Measurements from ENCODE around the gene TSEN54. TPM values are rescaled to one million over a fixed set of nuclear protein-coding genes. Genes with fewer than 3 reads are reported as not detected.

Gene TSEN54
- polyA plus RNA-seq, 2 donors = 25.1 to 31.5 TPM

DNA sequence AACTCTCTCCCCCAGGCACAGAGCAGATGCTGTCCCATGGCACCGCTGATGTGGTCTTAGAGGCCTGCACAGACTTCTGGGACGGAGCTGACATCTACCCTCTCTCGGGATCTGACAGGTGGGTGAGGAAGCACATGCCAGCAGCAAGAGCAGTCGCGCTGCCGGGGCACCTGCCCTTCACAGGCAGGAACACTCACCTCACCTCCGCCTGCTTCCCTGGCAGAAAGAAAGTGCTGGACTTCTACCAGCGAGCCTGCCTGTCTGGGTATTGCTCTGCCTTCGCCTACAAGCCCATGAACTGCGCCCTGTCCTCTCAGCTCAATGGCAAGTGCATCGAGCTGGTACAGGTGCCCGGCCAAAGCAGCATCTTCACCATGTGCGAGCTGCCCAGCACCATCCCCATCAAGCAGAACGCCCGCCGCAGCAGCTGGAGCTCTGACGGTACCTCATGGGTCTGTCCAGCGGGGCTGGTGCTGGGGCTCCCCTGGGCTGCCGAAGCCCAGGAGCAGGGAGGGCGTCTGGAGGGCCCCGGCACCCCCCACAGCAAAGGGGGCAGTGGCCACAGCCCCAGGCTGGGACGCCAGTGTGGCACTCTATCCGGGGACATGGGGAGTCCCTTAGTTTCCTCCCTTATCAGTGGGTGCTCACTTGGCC, 22.7 kb upstream of the TSEN54 start:
- Histone ChIP-seq H3K27ac (ENCODE audit: low read depth in 2 of 2, low read length in 1 of 2) (no peak overlapping the region), H3K4me3 (ENCODE audit: low read depth in 1 of 2, low read length in 2 of 2) (no peak overlapping the region), H3K27me3 (ENCODE audit: control insufficient read depth in 1 of 2, insufficient read depth in 2 of 2, low read length in 2 of 2) (no peaks in the 10 kb centered on the region), H3K36me3 (ENCODE audit: control insufficient read depth in 2 of 2, insufficient read depth in 2 of 2, low read length in 1 of 2) (peaks cover 18 to 58% of the 10 kb centered on the region in 2 donors), H3K4me1 (ENCODE audit: control insufficient read depth in 2 of 2, insufficient read depth in 2 of 2, low read length in 1 of 2) (peaks cover 0 to 2% of the 10 kb centered on the region in 2 donors), H3K9me3 (ENCODE audit: control insufficient read depth in 2 of 2, insufficient read depth in 1 of 2, low read depth in 1 of 2, low read length in 1 of 2) (no peaks in the 10 kb centered on the region)
- WGBS, 2 donors = 94 to 96% methylated on average over 22 to 23 of the region's 23 CpGs

DNA sequence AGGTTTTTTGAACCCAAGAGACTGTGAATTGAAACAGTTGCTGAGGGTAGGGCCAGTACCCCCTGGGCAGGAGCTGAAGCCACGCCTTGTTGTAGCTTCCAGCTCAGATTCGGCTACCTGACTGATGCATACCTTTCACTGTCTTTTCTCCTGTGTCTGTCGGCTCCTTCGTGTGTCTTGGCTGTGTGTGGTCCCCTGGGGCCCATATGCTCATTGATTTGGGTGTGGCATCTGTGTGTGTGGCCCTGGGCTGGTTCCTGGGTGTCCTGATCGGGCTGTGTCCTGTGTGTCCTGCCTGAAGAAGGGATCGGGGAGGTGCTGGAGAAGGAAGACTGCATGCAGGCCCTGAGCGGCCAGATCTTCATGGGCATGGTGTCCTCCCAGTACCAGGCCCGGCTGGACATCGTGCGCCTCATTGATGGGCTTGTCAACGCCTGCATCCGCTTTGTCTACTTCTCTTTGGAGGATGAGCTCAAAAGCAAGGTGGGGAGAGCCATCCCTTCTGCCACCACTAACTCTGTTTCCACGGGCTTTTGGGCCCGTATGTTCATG, 21.9 kb upstream of the TSEN54 start:
- peaks cover 18 to 60% of the 10 kb centered on the region in 2 donors for H3K36me3 ChIP-seq (ENCODE audit: control insufficient read depth in 2 of 2, insufficient read depth in 2 of 2, low read length in 1 of 2)
- no peak overlapping the region for H3K27ac ChIP-seq (ENCODE audit: low read depth in 2 of 2, low read length in 1 of 2)
- no peaks in the 10 kb centered on the region for H3K27me3 ChIP-seq (ENCODE audit: control insufficient read depth in 1 of 2, insufficient read depth in 2 of 2, low read length in 2 of 2)
- H3K9me3 ChIP-seq (ENCODE audit: control insufficient read depth in 2 of 2, insufficient read depth in 1 of 2, low read depth in 1 of 2, low read length in 1 of 2) = no peaks in the 10 kb centered on the region
- H3K4me3 ChIP-seq (ENCODE audit: low read depth in 1 of 2, low read length in 2 of 2) = no peak overlapping the region
- WGBS, 2 donors = 80 to 84% methylated on average over 14 of the region's 14 CpGs
- H3K4me1 ChIP-seq (ENCODE audit: control insufficient read depth in 2 of 2, insufficient read depth in 2 of 2, low read length in 1 of 2) = peaks cover 0 to 2% of the 10 kb centered on the region in 2 donors

DNA sequence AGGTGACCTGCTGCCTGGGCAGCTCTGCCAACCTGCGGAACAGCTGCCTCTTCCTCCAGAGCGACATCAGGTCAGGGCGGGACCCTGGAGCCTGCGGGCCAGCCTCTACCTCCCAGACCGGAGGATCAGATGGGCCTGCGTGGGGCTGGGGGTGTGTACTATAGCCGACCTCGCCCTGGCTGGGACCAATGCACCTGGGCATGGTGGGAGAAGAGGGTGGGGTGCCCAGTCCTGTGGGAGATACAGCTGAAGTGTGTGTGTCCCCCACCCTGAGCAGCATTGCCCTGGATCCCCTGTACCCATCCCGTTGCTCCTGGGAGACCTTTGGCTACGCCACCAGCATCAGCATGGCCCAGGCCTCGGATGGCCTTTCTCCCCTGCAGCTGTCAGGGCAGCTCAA, 20.3 kb upstream of the TSEN54 start:
- Histone ChIP-seq H3K4me3 (ENCODE audit: low read depth in 1 of 2, low read length in 2 of 2) (no peak overlapping the region), H3K27ac (ENCODE audit: low read depth in 2 of 2, low read length in 1 of 2) (no peak overlapping the region), H3K9me3 (ENCODE audit: control insufficient read depth in 2 of 2, insufficient read depth in 1 of 2, low read depth in 1 of 2, low read length in 1 of 2) (no peaks in the 10 kb centered on the region), H3K36me3 (ENCODE audit: control insufficient read depth in 2 of 2, insufficient read depth in 2 of 2, low read length in 1 of 2) (peaks cover 18 to 68% of the 10 kb centered on the region in 2 donors), H3K4me1 (ENCODE audit: control insufficient read depth in 2 of 2, insufficient read depth in 2 of 2, low read length in 1 of 2) (peaks cover 0 to 2% of the 10 kb centered on the region in 2 donors), H3K27me3 (ENCODE audit: control insufficient read depth in 1 of 2, insufficient read depth in 2 of 2, low read length in 2 of 2) (no peaks in the 10 kb centered on the region)
- 91 to 93% methylated on average over 11 of the region's 11 CpGs for WGBS, 2 donors

DNA sequence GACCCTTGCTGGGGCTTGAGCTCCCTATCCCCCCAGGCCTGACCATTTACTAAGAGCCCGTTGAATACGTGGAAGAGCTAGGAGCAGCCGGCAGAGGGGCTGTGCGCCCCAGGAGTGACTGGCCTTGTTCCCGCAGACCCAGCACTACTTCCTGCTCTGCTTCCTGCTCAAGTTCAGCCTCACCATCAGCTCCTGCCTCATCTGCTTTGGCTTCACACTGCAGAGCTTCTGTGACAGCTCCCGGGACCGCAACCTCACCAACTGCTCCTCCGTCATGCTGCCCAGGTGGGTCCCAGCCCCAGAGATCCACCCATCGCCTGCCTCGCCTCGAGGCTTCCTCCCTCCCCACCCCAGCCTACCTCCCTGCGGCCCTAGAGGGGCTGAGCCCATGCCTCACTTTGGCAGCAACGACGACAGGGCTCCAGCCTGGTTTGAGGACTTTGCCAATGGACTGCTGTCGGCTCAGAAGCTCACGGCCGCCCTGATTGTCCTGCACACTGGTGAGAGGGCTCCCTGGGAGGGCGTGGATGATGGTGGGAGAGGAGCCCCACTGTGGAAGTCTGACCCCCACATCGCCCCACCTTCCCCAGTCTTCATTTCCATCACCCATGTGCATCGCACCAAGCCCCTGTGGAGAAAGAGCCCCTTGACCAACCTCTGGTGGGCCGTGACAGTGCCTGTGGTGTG, 18.1 kb upstream of the TSEN54 start:
- no peak overlapping the region for H3K4me3 ChIP-seq (ENCODE audit: low read depth in 1 of 2, low read length in 2 of 2)
- peaks cover 0 to 2% of the 10 kb centered on the region in 2 donors for H3K4me1 ChIP-seq (ENCODE audit: control insufficient read depth in 2 of 2, insufficient read depth in 2 of 2, low read length in 1 of 2)
- no peaks in the 10 kb centered on the region for H3K27me3 ChIP-seq (ENCODE audit: control insufficient read depth in 1 of 2, insufficient read depth in 2 of 2, low read length in 2 of 2)
- H3K27ac ChIP-seq (ENCODE audit: low read depth in 2 of 2, low read length in 1 of 2) = peak overlapping the region in 1 of 2 donors; percentile 6
- H3K36me3 ChIP-seq (ENCODE audit: control insufficient read depth in 2 of 2, insufficient read depth in 2 of 2, low read length in 1 of 2) = peaks cover 11 to 57% of the 10 kb centered on the region in 2 donors
- WGBS, 2 donors = 77 to 82% methylated on average over 21 of the region's 21 CpGs
- H3K9me3 ChIP-seq (ENCODE audit: control insufficient read depth in 2 of 2, insufficient read depth in 1 of 2, low read depth in 1 of 2, low read length in 1 of 2) = no peaks in the 10 kb centered on the region

DNA sequence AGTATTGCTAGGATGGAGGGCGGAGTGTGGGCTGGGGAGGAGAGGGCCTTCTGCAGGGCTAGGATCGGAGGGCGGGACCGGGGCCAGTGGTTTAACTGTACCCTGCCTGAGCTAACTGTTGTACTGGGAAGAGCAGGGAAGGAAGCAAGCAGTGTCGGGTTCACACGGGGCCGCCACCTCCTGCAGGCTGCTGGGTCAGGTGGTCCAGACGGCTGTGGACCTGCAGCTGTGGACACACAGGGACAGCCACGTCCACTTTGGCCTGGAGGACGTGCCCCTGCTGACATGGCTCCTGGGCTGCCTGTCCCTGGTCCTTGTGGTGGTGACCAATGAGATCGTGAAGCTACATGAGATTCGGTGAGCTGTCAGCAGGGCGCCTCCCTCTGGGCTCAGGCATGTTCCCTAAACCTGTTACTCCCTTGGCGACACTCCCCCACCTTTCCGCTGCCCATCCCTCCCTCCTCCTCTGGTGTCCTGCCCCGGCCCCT, 17.6 kb upstream of the TSEN54 start:
- 62 to 70% methylated on average over 16 of the region's 16 CpGs for WGBS, 2 donors
- Histone ChIP-seq H3K36me3 (ENCODE audit: control insufficient read depth in 2 of 2, insufficient read depth in 2 of 2, low read length in 1 of 2) (peaks cover 11 to 55% of the 10 kb centered on the region in 2 donors), H3K27ac (ENCODE audit: low read depth in 2 of 2, low read length in 1 of 2) (peak overlapping the region in 1 of 2 donors; percentile 22)

DNA sequence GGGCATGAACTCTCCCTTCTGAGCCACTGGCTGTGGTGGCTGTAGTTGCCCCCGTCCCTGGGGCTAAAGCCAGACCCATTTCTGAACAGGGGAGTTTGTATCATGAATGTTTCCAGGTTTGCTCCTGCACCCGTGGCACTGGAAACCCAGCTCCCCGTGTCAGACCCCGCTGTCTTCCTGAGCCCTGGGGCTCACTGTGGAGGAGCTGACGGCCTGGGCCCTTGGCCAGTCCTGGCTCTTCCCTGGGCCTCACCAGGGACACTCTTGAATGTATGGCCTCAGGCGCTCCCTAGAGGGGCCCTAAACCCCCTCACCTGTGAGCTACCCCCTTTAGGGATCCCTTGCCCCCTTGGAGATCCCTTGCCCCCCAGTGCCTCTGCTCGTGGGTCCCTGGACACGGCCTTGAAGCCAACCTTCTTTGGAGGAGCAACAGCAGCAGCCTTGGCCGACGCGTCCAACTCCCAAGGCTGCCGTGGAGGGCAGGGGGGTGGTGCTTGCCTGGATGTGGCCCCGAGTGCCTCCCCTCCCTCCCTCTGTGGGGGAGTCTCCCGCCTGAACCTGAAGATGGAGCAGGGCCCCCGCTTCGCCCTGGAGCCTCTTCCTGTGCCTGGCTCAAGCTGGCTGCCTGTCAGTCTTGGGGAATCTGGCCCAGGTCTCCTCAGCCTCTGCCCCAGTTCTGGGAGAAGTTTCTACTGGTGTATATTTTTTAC, 16.9 kb upstream of the TSEN54 start:
- no peaks in the 10 kb centered on the region for H3K27me3 ChIP-seq (ENCODE audit: control insufficient read depth in 1 of 2, insufficient read depth in 2 of 2, low read length in 2 of 2)
- H3K4me1 ChIP-seq (ENCODE audit: control insufficient read depth in 2 of 2, insufficient read depth in 2 of 2, low read length in 1 of 2) = peaks cover 0 to 2% of the 10 kb centered on the region in 2 donors
- 50% methylated on average over 16 of the region's 16 CpGs for WGBS, 2 donors
- H3K27ac ChIP-seq (ENCODE audit: low read depth in 2 of 2, low read length in 1 of 2) = peak overlapping the region in 1 of 2 donors; percentile 22
- peaks cover 11 to 53% of the 10 kb centered on the region in 2 donors for H3K36me3 ChIP-seq (ENCODE audit: control insufficient read depth in 2 of 2, insufficient read depth in 2 of 2, low read length in 1 of 2)
- H3K9me3 ChIP-seq (ENCODE audit: control insufficient read depth in 2 of 2, insufficient read depth in 1 of 2, low read depth in 1 of 2, low read length in 1 of 2) = no peaks in the 10 kb centered on the region
- no peak overlapping the region for H3K4me3 ChIP-seq (ENCODE audit: low read depth in 1 of 2, low read length in 2 of 2)

More for the DNA sequence above, 17.6 kb upstream of the TSEN54 start:
- H3K4me1 ChIP-seq (ENCODE audit: control insufficient read depth in 2 of 2, insufficient read depth in 2 of 2, low read length in 1 of 2) = peaks cover 0 to 2% of the 10 kb centered on the region in 2 donors
- no peaks in the 10 kb centered on the region for H3K9me3 ChIP-seq (ENCODE audit: control insufficient read depth in 2 of 2, insufficient read depth in 1 of 2, low read depth in 1 of 2, low read length in 1 of 2)
- no peak overlapping the region for H3K4me3 ChIP-seq (ENCODE audit: low read depth in 1 of 2, low read length in 2 of 2)
- H3K27me3 ChIP-seq (ENCODE audit: control insufficient read depth in 1 of 2, insufficient read depth in 2 of 2, low read length in 2 of 2) = no peaks in the 10 kb centered on the region

DNA sequence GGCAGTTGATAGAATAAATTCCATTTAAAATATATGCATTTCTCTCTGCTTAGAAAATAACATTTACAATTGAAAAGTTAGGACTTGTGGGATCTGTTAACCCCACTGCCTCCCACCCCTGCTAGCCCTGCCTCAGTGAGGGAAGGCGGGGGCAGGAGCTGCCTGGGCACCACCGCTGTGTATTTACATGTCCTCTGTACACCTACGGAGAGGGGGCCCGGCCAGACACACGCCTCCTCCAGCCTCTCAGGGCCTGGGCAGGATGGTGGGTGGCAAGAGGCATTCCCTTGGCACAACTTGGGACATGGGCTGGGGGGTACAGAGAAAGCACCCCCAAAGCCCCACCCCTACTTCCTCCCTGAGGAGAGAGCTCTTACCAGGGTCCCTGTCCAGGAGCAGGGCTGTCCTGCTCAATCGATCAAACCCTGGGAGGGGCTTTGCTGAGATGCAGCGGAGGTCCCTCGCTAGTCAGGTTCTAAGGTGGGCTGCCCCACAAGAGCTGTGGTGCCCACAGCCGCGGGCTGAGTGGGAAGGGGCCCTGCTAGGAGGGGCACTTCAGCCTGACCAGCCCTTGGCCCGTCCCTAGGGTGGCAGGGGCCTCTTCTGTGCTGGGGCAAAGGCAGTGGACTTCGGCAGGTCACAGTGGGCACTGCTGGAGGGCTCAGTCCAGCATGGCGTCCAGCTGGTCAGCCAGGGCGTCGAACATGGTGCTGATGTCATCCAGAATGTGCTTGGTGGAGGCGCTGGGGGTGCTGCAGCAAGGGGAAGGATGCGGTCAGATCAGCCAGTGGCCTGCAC, 15.7 kb upstream of the TSEN54 start:
- H3K4me3 ChIP-seq (ENCODE audit: low read depth in 1 of 2, low read length in 2 of 2) = no peak overlapping the region
- peaks cover 0 to 2% of the 10 kb centered on the region in 2 donors for H3K4me1 ChIP-seq (ENCODE audit: control insufficient read depth in 2 of 2, insufficient read depth in 2 of 2, low read length in 1 of 2)
- WGBS, 2 donors = 80 to 82% methylated on average over 17 of the region's 17 CpGs
- H3K27me3 ChIP-seq (ENCODE audit: control insufficient read depth in 1 of 2, insufficient read depth in 2 of 2, low read length in 2 of 2) = no peaks in the 10 kb centered on the region
- H3K36me3 ChIP-seq (ENCODE audit: control insufficient read depth in 2 of 2, insufficient read depth in 2 of 2, low read length in 1 of 2) = peaks cover 11 to 50% of the 10 kb centered on the region in 2 donors
- no peak overlapping the region for H3K27ac ChIP-seq (ENCODE audit: low read depth in 2 of 2, low read length in 1 of 2)
- no peaks in the 10 kb centered on the region for H3K9me3 ChIP-seq (ENCODE audit: control insufficient read depth in 2 of 2, insufficient read depth in 1 of 2, low read depth in 1 of 2, low read length in 1 of 2)

DNA sequence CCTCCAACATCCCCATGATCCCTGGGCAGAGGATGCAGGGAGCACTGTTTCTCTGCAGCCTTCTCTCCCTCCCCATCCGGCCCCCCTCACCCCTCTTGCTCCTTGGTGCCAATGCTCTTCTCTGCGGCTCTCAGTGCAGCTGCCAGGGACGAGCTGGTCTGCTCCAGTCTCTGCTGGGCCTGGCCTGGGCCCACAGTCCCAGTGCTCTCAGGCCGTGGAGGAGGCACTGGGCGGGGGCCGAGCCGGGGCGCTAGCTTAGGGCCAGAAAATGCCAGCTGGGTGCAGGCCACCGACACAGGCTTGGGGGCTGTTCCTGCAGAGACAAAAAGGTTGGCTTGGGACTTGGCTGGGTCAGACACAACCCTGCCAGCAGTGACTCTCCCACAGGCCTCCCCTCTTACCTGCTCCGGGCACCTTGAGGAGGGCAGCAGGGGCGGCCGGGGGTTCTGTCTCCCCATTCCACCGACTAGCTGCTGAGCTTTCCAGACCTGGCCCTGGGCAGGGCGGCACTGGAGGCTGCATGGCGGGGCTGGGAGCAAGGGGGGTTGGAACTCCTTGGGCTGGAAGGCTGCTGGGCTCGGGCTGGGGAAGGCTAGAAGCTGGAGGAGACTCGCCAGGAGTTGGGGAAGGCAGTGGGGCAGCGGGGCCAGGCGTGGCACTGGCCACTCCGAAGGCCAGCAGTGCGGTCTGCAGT, 14.8 kb upstream of the TSEN54 start:
- Histone ChIP-seq H3K27ac (ENCODE audit: low read depth in 2 of 2, low read length in 1 of 2) (peak overlapping the region in 1 of 2 donors; percentile 0), H3K9me3 (ENCODE audit: control insufficient read depth in 2 of 2, insufficient read depth in 1 of 2, low read depth in 1 of 2, low read length in 1 of 2) (no peaks in the 10 kb centered on the region), H3K27me3 (ENCODE audit: control insufficient read depth in 1 of 2, insufficient read depth in 2 of 2, low read length in 2 of 2) (no peaks in the 10 kb centered on the region), H3K4me1 (ENCODE audit: control insufficient read depth in 2 of 2, insufficient read depth in 2 of 2, low read length in 1 of 2) (peaks cover 0 to 2% of the 10 kb centered on the region in 2 donors), H3K4me3 (ENCODE audit: low read depth in 1 of 2, low read length in 2 of 2) (no peak overlapping the region), H3K36me3 (ENCODE audit: control insufficient read depth in 2 of 2, insufficient read depth in 2 of 2, low read length in 1 of 2) (peaks cover 4 to 50% of the 10 kb centered on the region in 2 donors)
- WGBS, 2 donors = 64% methylated on average over 20 to 21 of the region's 21 CpGs

Data from esophagus (tissue), 2 donors.